Activated naive CD4-positive, alpha-beta T cell treated with anti-CD3 and anti-CD28 coated beads for 36 hours (primary cell): Measurements from ENCODE around the gene TLE5. TPM values are rescaled to one million over a fixed set of nuclear protein-coding genes. Genes with fewer than 3 reads are reported as not detected.
"Not testable (repeated sequence)": the region's sequence is repeated elsewhere in the genome, so short reads cannot be mapped to it uniquely, and the experiment has no call there.

Experiments
- CTCF ChIA-PET: fragments of 350-600 bp; sonication (Branson Sonifier 250); formaldehyde crosslinking; loops from one replicate; lab custom pipeline; 2021; ENCODE audit warnings: antibody characterized with exemption; lab: Charles Lee
- DNase-seq: peaks from one replicate; pipeline ENCODE4 v3.0.0-alpha.2; 2020
- H3K27ac Mint-ChIP-seq: one replicate; pipeline ENCODE4 v1.8.0; 2021; ENCODE audit warnings: mild to moderate bottlenecking, mixed read lengths
- H3K27me3 Mint-ChIP-seq: one replicate; pipeline ENCODE4 v1.8.0; 2021; ENCODE audit warnings: low read depth, mixed read lengths
- H3K36me3 Mint-ChIP-seq: one replicate; pipeline ENCODE4 v1.8.0; 2021; ENCODE audit warnings: low read depth, mixed read lengths
- H3K4me1 Mint-ChIP-seq: one replicate; pipeline ENCODE4 v1.8.0; 2021; ENCODE audit warnings: low read depth, mixed read lengths
- H3K4me3 Mint-ChIP-seq: one replicate; pipeline ENCODE4 v1.8.0; 2021; ENCODE audit warnings: mild to moderate bottlenecking, moderate library complexity, mixed read lengths
- H3K9me3 Mint-ChIP-seq: one replicate; pipeline ENCODE4 v1.8.0; 2021; ENCODE audit warnings: mixed read lengths
- intact Hi-C: fragments of 100-400 bp; cut with micrococcal nuclease; formaldehyde crosslinking; loops from one replicate; pipeline ENCODE4 v1.15.1; 2023
- total RNA-seq, 2 experiments: library from RNA; stranded (reverse); gene quantifications; one replicate each; pipeline ENCODE4 v1.2.3, GENCODE V29; 2021

The TLE5 gene
- total RNA-seq, 2 experiments from 2014 or later, result 326 to 354 TPM

DNA sequence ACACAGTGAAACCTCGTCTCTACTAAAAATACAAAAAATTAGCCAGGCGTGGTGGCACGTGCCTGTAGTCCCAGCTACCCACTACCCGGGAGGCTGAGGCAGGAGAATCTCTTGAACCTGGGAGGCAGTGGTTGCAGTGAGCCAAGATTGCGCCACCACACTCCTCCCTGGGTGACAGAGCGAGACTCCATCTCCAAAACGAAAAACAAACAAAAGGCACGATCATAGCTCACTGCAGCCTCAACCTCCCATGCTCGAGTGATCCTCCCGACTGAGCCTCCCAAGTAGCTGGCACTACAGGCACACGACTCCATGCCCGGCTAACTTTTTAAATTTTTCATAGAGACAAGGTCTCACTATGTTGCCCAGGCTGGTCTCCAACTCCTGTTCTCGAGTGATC is 50.2 kb downstream of the TLE5 start:
- H3K4me3 Mint-ChIP-seq, H3K4me1 Mint-ChIP-seq, H3K27ac Mint-ChIP-seq, H3K36me3 Mint-ChIP-seq, H3K9me3 Mint-ChIP-seq, H3K27me3 Mint-ChIP-seq, intact Hi-C loops, DNase-seq: not testable (repeated sequence)
- CTCF ChIA-PET, result interaction anchor here (0.6 kb wide), 1 partner anchor 350 kb away, joined by 3 read pairs; no protein-coding TSS in a partner anchor

DNA sequence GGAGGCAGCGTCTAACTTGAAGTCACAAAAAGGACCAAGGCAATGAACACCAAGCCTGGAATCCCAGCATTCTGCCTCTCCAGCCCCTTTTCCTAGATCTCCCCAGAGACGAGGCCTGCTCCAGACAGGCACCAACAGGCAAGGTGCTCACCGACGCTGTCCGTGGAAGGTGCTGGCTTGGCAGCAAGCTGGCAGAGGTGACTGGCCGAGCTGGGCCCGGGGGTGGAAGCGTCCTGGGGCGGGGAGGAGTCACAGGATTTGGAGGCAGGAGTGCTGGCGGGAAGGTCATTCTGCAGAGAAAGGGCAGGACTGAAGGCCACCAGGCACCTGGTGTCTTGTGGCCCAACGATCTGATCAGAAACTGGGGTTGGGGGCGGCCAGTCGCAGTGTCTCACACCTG is 51.4 kb downstream of the TLE5 start:
- intact Hi-C loops, result no loop called here
- no peaks in the 10 kb centered on the region for H3K36me3 Mint-ChIP-seq
- no peak overlapping the region for H3K27ac Mint-ChIP-seq
- H3K9me3 Mint-ChIP-seq, result no peaks in the 10 kb centered on the region
- H3K4me1 Mint-ChIP-seq, result no peaks in the 10 kb centered on the region
- CTCF ChIA-PET, result no interaction called here
- no peak for DNase-seq
- no peak overlapping the region for H3K4me3 Mint-ChIP-seq
- no peaks in the 10 kb centered on the region for H3K27me3 Mint-ChIP-seq

GRCh38 chr19:3008994-3009393 is 53.3 kb downstream of the TLE5 start:
- Mint-ChIP-seq H3K4me3 (no peak overlapping the region), H3K9me3 (no peaks in the 10 kb centered on the region), H3K27ac (no peak overlapping the region), H3K36me3 (no peaks in the 10 kb centered on the region), H3K27me3 (no peaks in the 10 kb centered on the region), H3K4me1 (no peaks in the 10 kb centered on the region)
- no peak for DNase-seq
- intact Hi-C loops, result no loop called here
- CTCF ChIA-PET, result interaction anchor here (0.7 kb wide), 1 partner anchor 35 kb away, joined by 4 read pairs; no protein-coding TSS in a partner anchor

- Mint-ChIP-seq H3K9me3 (no peaks in the 10 kb centered on the region), H3K27ac (no peak overlapping the region), H3K4me1 (no peaks in the 10 kb centered on the region), H3K4me3 (no peak overlapping the region), H3K36me3 (no peaks in the 10 kb centered on the region), H3K27me3 (no peaks in the 10 kb centered on the region)
- CTCF ChIA-PET, result interaction anchor here (0.7 kb wide), 1 partner anchor 34 kb away, joined by 4 read pairs; no protein-coding TSS in a partner anchor
- no peak for DNase-seq
- intact Hi-C loops, result no loop called here
These were observed 54.3 kb downstream of the TLE5 start for GRCh38 chr19:3007975-3008374.

- peak; percentile 16 for DNase-seq
- H3K9me3 Mint-ChIP-seq, result no peaks in the 10 kb centered on the region
- intact Hi-C loops, result no loop called here
- no peak overlapping the region for H3K4me3 Mint-ChIP-seq
- CTCF ChIA-PET, result no interaction called here
- no peak overlapping the region for H3K27ac Mint-ChIP-seq
- H3K27me3 Mint-ChIP-seq, result no peaks in the 10 kb centered on the region
- peaks cover 1% of the 10 kb centered on the region for H3K36me3 Mint-ChIP-seq
- H3K4me1 Mint-ChIP-seq, result no peaks in the 10 kb centered on the region
These were observed 56.1 kb downstream of the TLE5 start for GRCh38 chr19:3006075-3006767.

GRCh38 chr19:3005345-3005744 is 57.0 kb downstream of the TLE5 start:
- no peaks in the 10 kb centered on the region for H3K9me3 Mint-ChIP-seq
- no peak overlapping the region for H3K27ac Mint-ChIP-seq
- peaks cover 1% of the 10 kb centered on the region for H3K36me3 Mint-ChIP-seq
- H3K4me1 Mint-ChIP-seq, result no peaks in the 10 kb centered on the region
- no peaks in the 10 kb centered on the region for H3K27me3 Mint-ChIP-seq
- H3K4me3 Mint-ChIP-seq, result no peak overlapping the region
- DNase-seq, result no peak
- CTCF ChIA-PET, result interaction anchor here (0.6 to 1.1 kb wide), 2 partner anchors 44 to 103 kb away, joined by 3 read pairs; no protein-coding TSS in a partner anchor
- intact Hi-C loops, result no loop called here

- H3K27me3 Mint-ChIP-seq, result no peaks in the 10 kb centered on the region
- peaks cover 1% of the 10 kb centered on the region for H3K36me3 Mint-ChIP-seq
- DNase-seq, result no peak
- intact Hi-C loops, result no loop called here
- CTCF ChIA-PET, result interaction anchor here (0.6 to 1.1 kb wide), 3 partner anchors 23 to 104 kb away, joined by 3 to 4 read pairs (median 3); no protein-coding TSS in a partner anchor
- H3K4me3 Mint-ChIP-seq, result no peak overlapping the region
- no peak overlapping the region for H3K27ac Mint-ChIP-seq
- no peaks in the 10 kb centered on the region for H3K9me3 Mint-ChIP-seq
- no peaks in the 10 kb centered on the region for H3K4me1 Mint-ChIP-seq
These were observed 57.8 kb downstream of the TLE5 start for GRCh38 chr19:3004522-3004921.

- CTCF ChIA-PET, result no interaction called here
- Mint-ChIP-seq H3K27me3 (no peaks in the 10 kb centered on the region), H3K27ac (no peak overlapping the region), H3K4me3 (no peak overlapping the region), H3K4me1 (no peaks in the 10 kb centered on the region), H3K9me3 (no peaks in the 10 kb centered on the region), H3K36me3 (peaks cover 1% of the 10 kb centered on the region)
- intact Hi-C loops, result no loop called here
- DNase-seq, result no peak
These were observed 59.2 kb downstream of the TLE5 start for GRCh38 chr19:3003046-3003445.

Other genes starting within 250 kb of the TLE5 start
- 1 to 10 TPM; 1.2 to 1.4 TPM for gene ZNF554, start 242.6 kb downstream of the TLE5 start, total RNA-seq
- gene ZNF555, start 221.0 kb downstream of the TLE5 start, total RNA-seq, result 1 to 10 TPM; 1.7 to 3.0 TPM
- gene ZNF556, start 195.2 kb downstream of the TLE5 start, total RNA-seq, result not detected
- gene ZNF57, start 161.6 kb downstream of the TLE5 start, total RNA-seq, result 1 to 10 TPM; 3.9 to 4.7 TPM
- 1 to 10 TPM; 3.7 to 3.9 TPM for gene ZNF77, start 117.5 kb downstream of the TLE5 start, total RNA-seq
- 1 to 10 TPM in 1 of 2 experiments, under 1 TPM in 1; 0.52 to 1.6 TPM for gene TLE6, start 84.9 kb downstream of the TLE5 start, total RNA-seq
- 1 to 10 TPM; 6.5 to 7.2 TPM for gene TLE2, start 33.2 kb downstream of the TLE5 start, total RNA-seq
- gene GNA11, start 31.9 kb upstream of the TLE5 start, total RNA-seq, result 10 to 100 TPM; 10.9 to 11.2 TPM
- gene GNA15, start 73.5 kb upstream of the TLE5 start, total RNA-seq, result 10 to 100 TPM; 26.6 to 28.4 TPM
- 10 to 100 TPM; 22.4 to 24.1 TPM for gene S1PR4, start 116.3 kb upstream of the TLE5 start, total RNA-seq
- 10 to 100 TPM; 38.4 to 42.9 TPM for gene NCLN, start 123.4 kb upstream of the TLE5 start, total RNA-seq
- not detected for gene CELF5, start 162.2 kb upstream of the TLE5 start, total RNA-seq